Psoas muscle (tissue), 8 donors: ENCODE data around the gene MRPS11. TPM values are rescaled to one million over a fixed set of nuclear protein-coding genes. Genes with fewer than 3 reads are reported as not detected.

Experiments used
- ATAC-seq, 4 donors: fragments of 200-7000 bp; cut with Tn5 transposase; one replicate each; pipeline ENCODE4 v1.9.1; 2020; ENCODE audit warnings: moderate library complexity in 3 of 4, mild to moderate bottlenecking in 2 of 4
- DNase-seq, 2 donors: peaks; one replicate each; pipeline ENCODE4 v3.0.0-alpha.2; 2020
- H3K27ac ChIP-seq: fragments of 200-600 bp; one replicate; pipeline ENCODE4 v1.8.0; 2022
- H3K27me3 ChIP-seq, 3 donors: fragments of 200-600 bp in 1 of 3; one replicate each; pipeline versions ENCODE4 v1.6.1 to v1.8.0; 2013 to 2022; ENCODE audit warnings: low read length in 2 of 3, mild to moderate bottlenecking in 2 of 3, moderate library complexity in 1 of 3; ENCODE audit not compliant: insufficient read depth in 3 of 3
- H3K36me3 ChIP-seq, 2 donors: fragments of 200-600 bp in 1 of 2; one replicate each; pipeline versions ENCODE4 v1.6.1 to v1.8.0; 2013 to 2022; ENCODE audit warnings: low read depth in 1 of 2, mild to moderate bottlenecking in 1 of 2, moderate library complexity in 1 of 2; ENCODE audit not compliant: insufficient read depth in 1 of 2
- H3K4me1 ChIP-seq: fragments of 200-600 bp; one replicate; pipeline ENCODE4 v1.8.0; 2022
- H3K4me3 ChIP-seq: fragments of 200-600 bp; one replicate; pipeline ENCODE4 v1.8.0; 2022; ENCODE audit warnings: mild to moderate bottlenecking
- H3K9me3 ChIP-seq: fragments of 200-600 bp; one replicate; pipeline ENCODE4 v1.8.0; 2022
- WGBS, 3 donors: extraction: QIAGEN DNeasy Blood & Tissue Kit; methylation state at CpG; one replicate each; pipeline versions ENCODE4 v1.1.6 to v1.1.7; 2013; 5-methylcytosine and 5-hydroxymethylcytosine counted together
- intact Hi-C, 2 donors: fragments of 100-400 bp; cut with DNase I; formaldehyde crosslinking; loops; one replicate each; pipeline versions ENCODE4 v1.11.0 to v1.14.2; 2022
- polyA plus RNA-seq, 3 donors: library from polyadenylated mRNA; stranded (reverse); fragments of 200-250 nt; gene quantifications; one replicate each; pipeline ENCODE4 v1.2.3, GENCODE V29; 2013
- total RNA-seq, 4 donors: library from RNA; stranded (reverse); fragmentation: NEBNext Ultra II Directional in 2 of 4; extraction: Animal tissue kit (Norgen Biotek cat#: 25700) in 2 of 4; gene quantifications; one replicate each; pipeline versions ENCODE4 v1.2.1 to v1.2.4, GENCODE V29; 2021 to 2023
- TF ChIP-seq, protein P1 (sequence below): fragments of 200-600 bp; IDR thresholded peaks from one replicate; pipeline ENCODE4 v1.8.0; 2022; ENCODE audit warnings: antibody characterized with exemption
- donor health status: healthy with polysubstance abuse.
- donor health status: DM: no; HTN: no; CAD: no; lungs with moderate emphysema.
- donor health status: Bipolar disorder and iron deficiency.
- donor health status: healthy.
- donor health status: DM: yes; HTN: yes; CAD: no.
- donor health status: DM: no; HTN: no; CAD: no.
- donor health status: DM: no; HTN: no; CAD: no.
- donor health status: DM: yes; HTN: yes; CAD: no.

The MRPS11 gene
- total and polyA plus RNA-seq, 7 donors = 48.4 to 129 (median 62.2) TPM

DNA sequence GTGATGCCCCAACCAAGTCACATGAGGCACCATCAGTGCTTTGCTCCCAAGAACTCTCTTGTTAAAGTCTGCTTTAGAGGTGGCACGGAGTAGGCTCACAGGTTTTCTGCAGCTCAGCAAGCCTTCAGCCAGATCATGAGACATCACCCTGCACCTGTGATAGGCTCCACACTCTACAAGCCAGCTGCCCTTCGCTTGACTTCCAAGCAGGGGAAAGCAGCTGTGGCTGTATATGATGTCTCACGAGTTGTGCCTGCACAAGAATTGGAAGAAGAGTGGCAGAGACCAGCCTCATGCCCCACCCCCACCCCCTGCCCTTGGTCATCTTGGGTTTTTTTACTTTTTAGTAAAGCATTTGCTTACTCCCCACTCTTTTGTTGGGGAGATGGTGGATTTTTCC lies 22.5 kb downstream of the MRPS11 start:
- DNase-seq (no peak), ATAC-seq (no peak)
- H3K4me1 ChIP-seq = no peaks in the 10 kb centered on the region
- H3K27me3 ChIP-seq = no peaks in the 10 kb centered on the region
- H3K9me3 ChIP-seq = no peaks in the 10 kb centered on the region
- TF ChIP-seq, protein P1, sequence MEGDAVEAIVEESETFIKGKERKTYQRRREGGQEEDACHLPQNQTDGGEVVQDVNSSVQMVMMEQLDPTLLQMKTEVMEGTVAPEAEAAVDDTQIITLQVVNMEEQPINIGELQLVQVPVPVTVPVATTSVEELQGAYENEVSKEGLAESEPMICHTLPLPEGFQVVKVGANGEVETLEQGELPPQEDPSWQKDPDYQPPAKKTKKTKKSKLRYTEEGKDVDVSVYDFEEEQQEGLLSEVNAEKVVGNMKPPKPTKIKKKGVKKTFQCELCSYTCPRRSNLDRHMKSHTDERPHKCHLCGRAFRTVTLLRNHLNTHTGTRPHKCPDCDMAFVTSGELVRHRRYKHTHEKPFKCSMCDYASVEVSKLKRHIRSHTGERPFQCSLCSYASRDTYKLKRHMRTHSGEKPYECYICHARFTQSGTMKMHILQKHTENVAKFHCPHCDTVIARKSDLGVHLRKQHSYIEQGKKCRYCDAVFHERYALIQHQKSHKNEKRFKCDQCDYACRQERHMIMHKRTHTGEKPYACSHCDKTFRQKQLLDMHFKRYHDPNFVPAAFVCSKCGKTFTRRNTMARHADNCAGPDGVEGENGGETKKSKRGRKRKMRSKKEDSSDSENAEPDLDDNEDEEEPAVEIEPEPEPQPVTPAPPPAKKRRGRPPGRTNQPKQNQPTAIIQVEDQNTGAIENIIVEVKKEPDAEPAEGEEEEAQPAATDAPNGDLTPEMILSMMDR = no peak
- no peak overlapping the region for H3K27ac ChIP-seq
- 50 to 62% (median 50%) methylated on average over 3 of the region's 3 CpGs for WGBS, 3 donors
- intact Hi-C loops = no loop called here
- H3K36me3 ChIP-seq = peaks cover 0 to 5% of the 10 kb centered on the region in 2 donors
- no peak overlapping the region for H3K4me3 ChIP-seq

DNA sequence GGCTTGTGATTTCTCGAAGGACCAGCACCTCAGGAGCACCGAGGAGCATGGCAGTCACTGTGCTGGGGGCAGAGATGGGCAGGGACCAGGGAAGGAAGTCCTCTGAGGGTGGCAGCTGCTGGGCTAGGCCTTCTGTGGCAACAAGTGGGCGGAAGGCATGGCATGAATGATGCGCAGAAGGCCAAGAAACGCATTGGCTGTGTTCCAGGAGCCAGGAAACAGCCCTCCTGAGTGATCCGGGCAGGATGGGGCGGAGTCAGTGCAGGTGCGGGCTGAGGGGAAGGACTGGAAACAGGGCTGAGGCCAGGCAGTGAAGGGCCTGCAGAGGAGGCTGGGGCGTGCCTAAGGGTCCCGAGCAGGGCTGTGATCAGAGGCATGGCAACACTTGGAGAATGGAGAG lies 23.6 kb downstream of the MRPS11 start:
- DNase-seq (no peak), ATAC-seq (no peak)
- Histone ChIP-seq H3K36me3 (peaks cover 0 to 11% of the 10 kb centered on the region in 2 donors), H3K9me3 (no peaks in the 10 kb centered on the region), H3K27me3 (no peaks in the 10 kb centered on the region), H3K27ac (no peak overlapping the region), H3K4me1 (no peaks in the 10 kb centered on the region), H3K4me3 (no peak overlapping the region)
- TF ChIP-seq, protein P1 = no peak
- WGBS, 3 donors = 57 to 60% (median 58%) methylated on average over 10 of the region's 10 CpGs
- intact Hi-C loops = no loop called here

DNA sequence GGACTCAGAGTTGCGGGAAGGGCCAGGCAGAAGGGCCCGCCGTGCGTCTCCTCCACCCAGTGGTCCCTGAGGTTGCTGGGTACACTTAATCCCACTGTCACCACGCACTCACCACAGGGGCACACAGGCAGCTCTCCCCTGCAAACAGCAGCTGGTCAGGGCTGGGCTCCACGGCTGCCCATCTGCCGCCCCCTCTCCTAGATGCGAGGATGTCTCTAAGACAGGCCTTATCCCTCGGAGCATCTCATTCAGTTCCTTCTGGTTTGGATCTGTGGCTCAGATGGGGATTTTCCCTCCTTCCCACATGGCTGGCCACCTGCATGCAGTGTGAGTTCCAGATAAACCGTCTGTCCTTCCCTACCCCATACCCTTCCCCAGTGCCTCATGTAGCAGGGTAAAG lies 26.3 kb downstream of the MRPS11 start:
- peaks cover 0 to 14% of the 10 kb centered on the region in 2 donors for H3K36me3 ChIP-seq
- peak in 1 of 4 donors; percentile 38 for ATAC-seq
- intact Hi-C loops = no loop called here
- H3K27me3 ChIP-seq = no peaks in the 10 kb centered on the region
- no peak for DNase-seq
- H3K4me1 ChIP-seq = no peaks in the 10 kb centered on the region
- H3K4me3 ChIP-seq = no peak overlapping the region
- no peak overlapping the region for H3K27ac ChIP-seq
- H3K9me3 ChIP-seq = no peaks in the 10 kb centered on the region
- TF ChIP-seq, protein P1 = no peak
- 67 to 84% (median 71%) methylated on average over 10 of the region's 10 CpGs for WGBS, 3 donors

DNA sequence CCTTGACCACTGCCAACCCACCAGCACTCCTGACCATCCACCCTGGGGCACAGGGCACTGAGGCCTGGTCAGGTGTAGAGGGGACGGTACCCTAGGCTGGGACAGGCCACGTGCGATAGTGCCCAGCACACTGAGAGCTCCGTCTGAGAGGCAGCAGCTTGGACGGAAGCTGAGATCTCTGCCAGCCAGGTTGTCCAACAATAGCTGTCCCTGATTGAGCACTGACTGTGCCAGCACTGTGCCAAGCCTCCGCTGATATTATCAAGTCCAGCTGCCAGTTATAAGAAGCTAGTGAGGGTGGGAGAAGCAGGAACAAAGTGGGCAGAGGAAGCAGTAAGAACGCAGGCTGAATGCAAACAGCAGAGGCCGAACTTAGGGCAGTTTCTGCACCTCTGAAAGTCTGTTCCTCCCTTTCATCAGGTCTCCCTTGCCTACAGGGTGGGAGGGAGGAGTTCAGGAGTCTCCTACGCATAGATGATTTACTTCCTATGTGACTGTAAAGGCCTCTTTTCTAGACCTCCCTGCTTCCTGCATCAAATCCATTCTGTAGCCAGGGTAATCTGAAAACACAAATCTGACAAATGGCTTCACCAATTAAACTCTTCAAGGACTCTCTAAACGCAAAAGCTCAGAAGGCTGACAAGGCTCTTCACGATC lies 29.7 kb downstream of the MRPS11 start:
- Histone ChIP-seq H3K4me3 (no peak overlapping the region), H3K27ac (no peak overlapping the region), H3K36me3 (peaks cover 0 to 20% of the 10 kb centered on the region in 2 donors), H3K4me1 (no peaks in the 10 kb centered on the region), H3K27me3 (no peaks in the 10 kb centered on the region), H3K9me3 (no peaks in the 10 kb centered on the region)
- intact Hi-C loops = no loop called here
- no peak for DNase-seq
- 65 to 77% (median 70%) methylated on average over 11 of the region's 11 CpGs for WGBS, 3 donors
- ATAC-seq = peak in 1 of 4 donors; percentile 48
- TF ChIP-seq, protein P1 = no peak

DNA sequence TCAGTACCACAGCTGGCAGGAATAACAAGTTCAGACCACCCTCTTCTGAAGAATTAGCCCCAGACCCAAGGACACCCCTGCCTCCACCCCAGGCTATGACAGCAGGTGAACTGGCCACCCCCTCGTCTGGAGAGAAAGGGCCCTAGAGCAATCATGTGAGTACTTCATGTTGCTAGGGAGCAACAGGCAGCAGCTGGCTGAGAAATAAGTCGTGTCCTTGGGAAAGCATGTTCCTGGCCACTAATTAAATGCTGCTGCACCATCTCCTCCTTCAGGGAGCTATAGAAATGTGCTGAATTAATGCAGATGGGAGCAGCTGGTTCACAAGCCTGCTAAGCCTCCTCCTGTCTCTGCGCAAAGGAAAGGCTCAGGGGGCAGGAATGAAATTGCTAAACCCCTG lies 31.5 kb downstream of the MRPS11 start:
- Histone ChIP-seq H3K27me3 (no peaks in the 10 kb centered on the region), H3K4me1 (no peaks in the 10 kb centered on the region), H3K9me3 (no peaks in the 10 kb centered on the region), H3K4me3 (no peak overlapping the region), H3K36me3 (peaks cover 0 to 32% of the 10 kb centered on the region in 2 donors), H3K27ac (no peak overlapping the region)
- intact Hi-C loops = no loop called here
- 64 to 69% (median 65%) methylated on average over 3 of the region's 3 CpGs for WGBS, 3 donors
- ATAC-seq = no peak
- no peak for DNase-seq
- TF ChIP-seq, protein P1 = no peak
